GM12878 (cell line): ENCODE data around the gene GNG10. TPM values are rescaled to one million over a fixed set of nuclear protein-coding genes. Genes with fewer than 3 reads are reported as not detected.
A peak's percentile ranks its signal among the peaks of the same experiment; 100 is the strongest.

Experiments used
- ATAC-seq: fragments of 200-7000 bp; cut with Tn5 transposase; 3 replicates; pipeline ENCODE4 v1.9.1; 2020; ENCODE audit warnings: mild to moderate bottlenecking, moderate library complexity
- BruUV-seq: library from RNA; stranded (reverse); fragments of 400-500 nt; replicated peaks from 2 replicates; lab custom pipeline; 2021; lab: Mats Ljungman, UMichigan
- CTCF ChIA-PET: fragments of 300-600 bp; sonication (Branson Sonifier 250); formaldehyde crosslinking; extraction: SDS; loops from one replicate; lab custom pipeline; 2021; ENCODE audit warnings: inconsistent platforms; lab: Yijun Ruan, JAX
- POLR2A ChIA-PET: fragments of 350-600 bp; formaldehyde crosslinking; extraction: SDS; loops from one replicate; lab custom pipeline; 2021; ENCODE audit warnings: inconsistent platforms; lab: Charles Lee
- RAD21 ChIA-PET: fragments of 300-600 bp; sonication (Branson Sonifier 250); formaldehyde crosslinking; loops from one replicate; lab custom pipeline; 2023; ENCODE audit warnings: antibody characterized with exemption; ENCODE audit not compliant: unreplicated experiment; lab: Charles Lee
- SMC1A ChIA-PET: fragments of 300-600 bp; sonication (Branson Sonifier 250); formaldehyde crosslinking; loops from one replicate; lab custom pipeline; 2023; ENCODE audit not compliant: unreplicated experiment, uncharacterized antibody; lab: Charles Lee
- DNase-seq: peaks from one replicate; pipeline ENCODE4 v3.0.0-alpha.2; 2011; ENCODE audit warnings: low read depth, low spot score
- FAIRE-seq: peaks from 3 replicates; lab custom pipeline; 2011; peaks lifted over from hg19 to GRCh38; lab: Jason Lieb, UNC
- H2AFZ ChIP-seq: 2 replicates; pipeline ENCODE4 v1.6.0; 2011; ENCODE audit warnings: low read depth, low read length, control low read depth; ENCODE audit not compliant: control insufficient read depth
- H3K27ac ChIP-seq: 2 replicates; pipeline ENCODE4 v1.5.1; 2011; ENCODE audit warnings: control low read depth; ENCODE audit not compliant: control insufficient read depth, insufficient read depth
- H3K27me3 ChIP-seq, 2 experiments: replicated peaks in 1 of 2; 2 replicates each; pipeline versions ENCODE4 v1.6.0 to v1.6.1; 2011; ENCODE audit warnings: low read length in 1 of 2; ENCODE audit not compliant: control insufficient read depth in 2 of 2, insufficient read depth in 2 of 2
- H3K36me3 ChIP-seq, 2 experiments: 2 replicates each; pipeline ENCODE4 v1.5.1; 2011; ENCODE audit warnings: low read length in 1 of 2; ENCODE audit not compliant: control insufficient read depth in 2 of 2, insufficient read depth in 2 of 2
- H3K4me1 ChIP-seq: 2 replicates; pipeline ENCODE4 v1.6.1; 2011; ENCODE audit warnings: mild to moderate bottlenecking, low read length, moderate library complexity, mixed read lengths; ENCODE audit not compliant: control insufficient read depth, insufficient read depth
- H3K4me2 ChIP-seq: 2 replicates; pipeline ENCODE4 v1.6.0; 2011; ENCODE audit warnings: control low read depth; ENCODE audit not compliant: control insufficient read depth, insufficient read depth
- H3K4me3 ChIP-seq: fragments of 200-600 bp; sonication (generic); 2 replicates; pipeline ENCODE4 v1.5.1; 2016
- H3K79me2 ChIP-seq: 2 replicates; pipeline ENCODE4 v1.6.0; 2011; ENCODE audit warnings: low read length; ENCODE audit not compliant: control insufficient read depth, insufficient read depth
- H3K9ac ChIP-seq: 2 replicates; pipeline ENCODE4 v1.8.0; 2011; ENCODE audit warnings: low read length, control low read depth, mixed read lengths; ENCODE audit not compliant: control insufficient read depth, insufficient read depth
- H3K9me3 ChIP-seq: replicated peaks from 3 replicates; pipeline ENCODE4 v1.5.1; 2011; ENCODE audit warnings: mild to moderate bottlenecking, low read length; ENCODE audit not compliant: control insufficient read depth, insufficient read depth
- H4K20me1 ChIP-seq: 2 replicates; pipeline ENCODE4 v1.6.0; 2011; ENCODE audit not compliant: control insufficient read depth, insufficient read depth
- EGR1 ChIP-seq, 2 experiments: IDR thresholded peaks; 1 replicate in 1 of 2; 2 replicates in 1 of 2; pipeline ENCODE4 v1.6.1; 2011 to 2012; ENCODE audit warnings: low read depth in 2 of 2, low read length in 2 of 2, borderline replicate concordance in 1 of 2, mild to moderate bottlenecking in 1 of 2, moderate library complexity in 1 of 2
- ETV6 ChIP-seq, 2 experiments: fragments of 450-650 bp in 1 of 2; IDR thresholded peaks in 1 of 2; conservative IDR thresholded peaks in 1 of 2; 2 replicates each; pipeline ENCODE4 v1.6.1; 2014; ENCODE audit warnings: antibody characterized with exemption in 1 of 2, borderline replicate concordance in 1 of 2, low read depth in 1 of 2, mild to moderate bottlenecking in 1 of 2, moderate library complexity in 1 of 2
- FOXK2 ChIP-seq: fragments of 450-650 bp; IDR thresholded peaks from 2 replicates; pipeline ENCODE4 v1.6.1; 2017; ENCODE audit warnings: mild to moderate bottlenecking, moderate library complexity
- USF1 ChIP-seq: IDR thresholded peaks from 2 replicates; pipeline ENCODE4 v1.6.1; 2011; ENCODE audit warnings: borderline replicate concordance, low read depth, mild to moderate bottlenecking, moderate library complexity, mixed read lengths, low read length; ENCODE audit not compliant: insufficient read depth; ENCODE audit errors: extremely low read length
- ZBTB33 ChIP-seq: fragments of 450-650 bp; IDR thresholded peaks from 2 replicates; pipeline ENCODE4 v1.6.1; 2017; ENCODE audit warnings: mild to moderate bottlenecking
- WGBS: methylation state at CpG from one replicate; pipeline ENCODE4 v1.1.6; 2016; ENCODE audit warnings: low lambda C conversion rate; ENCODE audit not compliant: insufficient replicate concordance, insufficient coverage; ENCODE audit errors: missing lambda C conversion rate; 5-methylcytosine and 5-hydroxymethylcytosine counted together
- in situ Hi-C: fragments of 300-500 bp; cut with MboI; formaldehyde crosslinking; loops from 9 replicates; pipeline ENCODE4 v1.14.3; 2018; ENCODE audit warnings: mixed read lengths
- intact Hi-C: fragments of 100-400 bp; cut with micrococcal nuclease; formaldehyde crosslinking; loops from one replicate; pipeline ENCODE4 v1.14.2; 2022; ENCODE audit not compliant: unreplicated experiment
- polyA plus RNA-seq, 11 experiments: library from polyadenylated mRNA; depleted of rRNA in 4 of 11; unstranded in 6 of 11; stranded (reverse) in 5 of 11; fragments of >200 nt; fragmentation: Nextera tagmentation in 4 of 11; fragmentation: Illumina TruSeq in 1 of 11; extraction: Ambion mirVana in 4 of 11; extraction: Trizol in 1 of 11; gene quantifications; 1 replicate in 1 of 11; 2 replicates in 10 of 11; pipeline versions ENCODE4 v1.2.1 to v1.2.3, GENCODE V29; 2011 to 2016; ENCODE audit warnings: inconsistent platforms in 2 of 11, missing spikeins in 2 of 11, low read depth in 1 of 11
- total RNA-seq, 4 experiments: library from RNA; depleted of rRNA in 3 of 4; stranded (reverse); fragments of >200 nt in 3 of 4; fragmentation: Illumina TruSeq in 1 of 4; extraction: Trizol in 1 of 4; gene quantifications; 2 replicates each; pipeline versions ENCODE4 v1.2.1 to v1.2.3, GENCODE V29; 2013 to 2021

Gene GNG10
- total and polyA plus RNA-seq, 10 of the 15 experiments (the other 5 are each of a cell fraction or from before 2014, with no cell fraction given): 12.0 to 28.2 (median 22.7) TPM

GRCh38 chr9:111661802-111662521, 557 bp downstream of the GNG10 start:
- in situ Hi-C loops: no loop called here
- ChIA-PET RAD21 (interaction anchor here (0.8 kb wide), 1 partner anchor 1216 kb away, joined by 3 read pairs; no protein-coding TSS in a partner anchor), CTCF (interaction anchor here (1.0 kb wide), 2 partner anchors 9 to 40 kb away, joined by 3 to 4 read pairs; no protein-coding TSS in a partner anchor)
- BruUV-seq: TSS peak; percentile 48
- WGBS: under 1% methylated on average over 34 of the region's 57 CpGs
- H3K4me2 ChIP-seq: peak overlapping the region; percentile 65
- DNase-seq: no peak
- peak overlapping the region; percentile 63 for H2AFZ ChIP-seq
- H3K36me3 ChIP-seq: no peaks in the 10 kb centered on the region; a peak in 1 of 4 replicates
- H3K79me2 ChIP-seq: no peaks in the 10 kb centered on the region; the same call in 1 of the 2 replicates
- TF ChIP-seq USF1 (no peak), ETV6 (conservative IDR thresholded peaks at IDR 0.05 in 1 of 2, IDR thresholded peaks at IDR 0.05 in 1 of 2; ENCODE audit: borderline replicate concordance in 1 of 2, low read depth in 1 of 2) (peak in 1 of 2 experiments; percentile 72; a peak in 1 of 4 replicates), FOXK2 (no peak), ZBTB33 (no peak), EGR1 (IDR thresholded peaks at IDR 0.05; ENCODE audit: borderline replicate concordance in 1 of 2, low read depth in 2 of 2, low read length in 2 of 2) (peak in 1 of 2 experiments; percentile 36; a peak in 1 of 3 replicates)
- TF ChIP-seq, all 136 proteins: peak for 2
- ATAC-seq (peak; percentile 51), FAIRE-seq (no peak)
- ChIA-PET POLR2A (interaction anchor here (0.6 kb wide), 1 partner anchor 504 kb away, joined by 3 read pairs; no protein-coding TSS in a partner anchor), SMC1A (interaction anchor here (0.7 kb wide), 1 partner anchor 11 kb away, joined by 3 read pairs; no protein-coding TSS in a partner anchor)
- H3K9ac ChIP-seq: peak overlapping the region; percentile 27
- no peaks in the 10 kb centered on the region for H3K9me3 ChIP-seq
- H4K20me1 ChIP-seq: no peaks in the 10 kb centered on the region
- H3K27ac ChIP-seq: peak overlapping the region; percentile 2; the same call in 1 of the 2 replicates
- peaks cover 6% of the 10 kb centered on the region for H3K4me1 ChIP-seq
- H3K27me3 ChIP-seq: no peaks in the 10 kb centered on the region
- intact Hi-C loops: loop anchor here (2.0 kb wide), 1 partner anchor 31 kb away; the partner anchor contains the start of gene DNAJC25
- H3K4me3 ChIP-seq: peak overlapping the region; percentile 95
